Stimulated activated CD4-positive, alpha-beta T cell treated with anti-CD3 and anti-CD28 coated beads, Interleukin-15, amount 100 ng/mL, for 24 hours (primary cell): ENCODE data around the gene GNAQ.
"Not testable (repeated sequence)": the region's sequence is repeated elsewhere in the genome, so short reads cannot be mapped to it uniquely, and the experiment has no call there.

Source experiments
- DNase-seq: peaks from one replicate; pipeline ENCODE4 v3.0.0-alpha.2; 2020

GNAQ gene

DNA sequence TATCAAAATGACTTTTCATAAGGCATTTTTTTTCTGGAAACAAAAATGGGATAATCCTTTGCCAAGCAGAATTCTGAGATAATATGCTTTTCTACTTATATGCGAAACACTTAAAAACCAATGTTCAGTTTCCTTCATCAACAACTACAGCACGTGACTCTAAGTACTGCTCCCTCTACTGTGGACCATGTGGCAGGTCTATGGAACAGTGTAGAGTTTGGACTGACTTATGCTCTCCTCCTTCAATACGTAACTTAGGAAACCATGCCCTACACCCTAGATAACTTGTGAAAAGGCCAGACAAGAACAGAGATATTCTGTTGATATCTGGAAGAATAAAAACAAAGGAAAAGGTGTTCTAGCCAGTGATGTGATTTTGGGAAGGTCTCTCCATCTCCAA, 272.2 kb downstream of the GNAQ start:
- no peak for DNase-seq

DNA sequence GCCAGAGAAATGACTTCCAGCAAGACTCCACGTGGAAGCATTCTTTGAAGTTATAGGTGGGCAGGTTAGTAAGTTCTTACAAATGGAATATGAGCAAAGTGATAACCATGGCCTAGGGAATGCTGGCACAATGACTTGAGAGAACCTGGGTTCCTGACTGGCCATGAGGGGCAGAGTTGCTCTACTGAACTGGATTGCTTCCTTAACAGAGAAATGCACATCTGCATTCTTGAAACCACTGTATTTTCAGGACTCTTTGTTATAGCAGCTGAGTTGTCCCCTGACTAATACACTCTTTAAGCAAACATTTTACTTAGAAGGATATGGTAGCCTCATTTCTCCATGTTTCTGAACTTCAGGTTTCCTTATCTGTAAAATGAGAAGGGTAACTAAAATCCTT, 275.2 kb downstream of the GNAQ start:
- DNase-seq, result no peak

DNA sequence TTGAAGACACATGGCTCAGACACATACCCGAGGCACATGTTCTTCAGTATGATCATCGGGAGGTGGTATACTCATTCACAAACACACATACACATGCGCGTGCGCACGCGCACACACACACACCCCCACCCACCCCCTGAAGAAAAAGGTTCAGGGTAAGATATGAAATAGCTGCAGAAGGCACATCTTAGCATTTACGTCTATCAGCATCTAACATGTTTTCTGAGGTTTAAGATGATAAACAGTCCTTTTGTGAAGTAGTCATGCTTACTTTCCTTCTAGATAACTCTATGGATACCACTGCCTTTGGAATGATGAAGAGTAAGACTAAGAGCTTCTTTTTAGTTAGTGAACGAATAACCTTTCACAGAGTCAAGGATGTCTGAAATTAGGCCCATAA, 278.4 kb downstream of the GNAQ start:
- DNase-seq, result no peak

DNA sequence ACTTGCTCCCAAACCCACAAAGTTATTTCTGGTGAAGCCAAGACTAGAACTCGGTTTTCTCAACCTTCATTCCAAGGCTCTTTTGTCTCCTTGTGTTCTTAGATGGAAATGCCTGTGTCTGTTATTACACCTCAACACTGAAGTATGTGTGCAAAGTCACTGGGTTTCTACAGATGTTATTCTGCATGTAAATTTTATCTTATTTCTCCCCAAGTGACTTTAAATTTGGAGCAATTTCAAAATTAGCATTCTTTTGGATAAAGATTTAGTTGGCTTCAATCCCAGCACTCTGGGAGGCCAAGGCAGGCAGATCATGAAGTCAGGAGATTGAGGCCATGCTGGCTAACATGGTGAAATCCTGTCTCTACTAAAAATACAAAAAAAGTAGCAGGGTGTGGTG, 279.1 kb downstream of the GNAQ start:
- no peak for DNase-seq

DNA sequence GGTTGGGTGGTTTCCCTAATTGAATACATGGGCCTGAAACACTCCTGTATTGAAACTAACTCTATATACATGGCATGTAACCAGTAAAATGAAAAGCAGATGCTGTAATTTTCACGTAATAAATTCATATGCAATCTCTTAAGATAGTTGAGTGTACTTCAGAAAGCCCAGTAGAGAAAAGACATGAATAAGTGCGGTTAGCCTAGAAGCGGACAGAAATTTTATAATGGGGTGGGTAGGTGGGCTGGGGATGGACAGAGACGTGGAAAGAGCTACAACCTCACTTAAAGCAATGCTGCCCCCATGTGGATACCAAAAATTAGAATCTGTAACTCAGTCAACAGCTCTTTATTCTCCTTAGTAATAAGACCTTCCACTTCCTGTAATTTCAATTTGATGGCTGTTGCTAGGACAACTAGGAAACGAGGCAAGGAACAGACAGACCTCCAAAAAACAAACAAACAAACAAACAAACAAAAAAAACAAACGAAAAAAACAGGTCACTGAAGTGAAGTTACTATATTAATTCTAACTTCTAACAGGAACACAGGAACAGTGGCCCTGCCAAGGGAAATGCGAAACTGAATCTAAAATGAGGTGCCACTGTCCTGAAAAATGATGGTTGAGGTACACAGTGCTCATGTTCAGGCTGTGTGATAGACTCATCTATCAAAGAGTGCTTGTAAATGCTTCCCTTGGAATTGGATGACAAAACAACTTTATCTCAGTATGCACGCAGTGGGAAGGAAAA, 280.1 kb downstream of the GNAQ start:
- DNase-seq, result peak; percentile 14

DNA sequence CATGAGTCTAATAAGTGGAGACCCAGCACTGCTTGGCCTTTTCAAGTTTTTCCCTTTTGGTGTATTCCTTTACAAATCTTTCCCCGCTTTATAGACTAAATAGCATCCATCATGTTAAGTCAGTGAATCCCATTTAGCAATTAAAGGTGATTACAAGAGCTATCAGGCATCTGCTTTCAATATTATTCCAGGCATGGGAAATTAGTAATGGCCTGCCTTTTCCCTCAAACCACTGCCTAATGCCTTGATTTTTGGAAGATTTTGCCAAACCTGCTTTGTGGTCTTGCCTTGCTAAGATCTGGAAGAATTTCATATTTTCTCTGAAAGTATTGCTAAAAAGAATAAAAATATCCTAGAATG, 280.6 kb downstream of the GNAQ start:
- no peak for DNase-seq

DNA sequence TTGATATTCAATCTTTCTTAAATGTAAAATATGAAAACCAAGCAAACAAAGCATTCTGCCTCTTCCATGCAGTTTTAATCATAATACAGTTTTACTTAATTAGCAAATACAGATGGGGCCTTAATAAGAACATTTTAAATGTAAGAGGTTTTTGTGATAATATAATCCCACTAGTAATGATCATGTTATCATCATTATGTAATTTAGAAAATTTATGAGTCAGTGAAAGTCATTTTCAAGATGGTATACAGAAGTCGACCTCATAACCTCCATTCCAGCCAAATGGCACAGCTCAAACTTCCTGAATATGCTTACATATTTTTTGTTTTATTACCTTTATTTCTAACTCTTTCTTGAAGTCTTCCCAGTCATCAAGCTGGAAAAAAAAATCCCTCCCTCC, 281.3 kb downstream of the GNAQ start:
- no peak for DNase-seq

DNA sequence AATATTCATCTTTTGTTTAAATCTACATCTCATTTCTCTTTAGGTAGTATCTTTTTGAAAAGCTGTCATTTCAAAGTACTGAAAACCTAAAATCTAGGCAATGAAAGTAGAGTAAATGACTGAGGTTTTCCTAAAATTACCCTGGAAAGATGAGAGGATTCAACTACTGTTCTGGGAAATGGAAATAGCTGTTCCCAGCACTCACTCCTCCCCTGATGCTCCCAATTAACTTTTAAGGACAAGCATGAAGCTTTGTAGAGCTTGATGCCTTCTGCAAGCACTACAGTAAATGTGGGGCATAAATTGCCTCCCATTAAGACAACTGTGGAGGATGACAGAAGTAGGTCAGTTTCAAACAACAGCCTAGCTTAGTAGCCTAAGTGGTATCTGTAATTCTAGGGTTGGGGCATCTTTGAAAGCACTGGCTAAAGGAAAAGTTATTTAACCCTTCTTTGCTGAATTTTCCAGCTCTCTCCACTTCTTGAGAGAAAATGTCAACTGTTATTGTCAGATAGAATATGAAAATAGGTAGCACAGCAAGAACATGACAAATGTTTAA, 283.3 kb downstream of the GNAQ start:
- DNase-seq, result no peak

DNA sequence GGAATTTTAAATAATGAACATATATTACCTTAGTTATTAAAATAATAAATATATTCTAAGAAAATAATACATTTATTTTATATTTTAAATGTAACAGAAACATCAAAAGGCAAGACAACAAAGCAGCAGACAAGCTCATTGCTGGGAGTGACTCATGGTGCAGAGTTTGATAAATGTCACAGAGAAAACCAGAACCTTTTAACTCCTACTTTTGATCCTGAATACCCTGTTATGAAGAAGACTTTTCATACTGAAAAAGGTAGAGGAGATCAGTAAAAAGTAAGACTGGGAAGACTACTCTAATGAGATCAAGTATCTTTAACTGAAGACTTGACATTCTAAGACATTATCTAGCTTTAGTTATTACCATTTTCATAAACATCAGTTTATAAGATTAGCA, 284.4 kb downstream of the GNAQ start:
- no peak for DNase-seq

DNA sequence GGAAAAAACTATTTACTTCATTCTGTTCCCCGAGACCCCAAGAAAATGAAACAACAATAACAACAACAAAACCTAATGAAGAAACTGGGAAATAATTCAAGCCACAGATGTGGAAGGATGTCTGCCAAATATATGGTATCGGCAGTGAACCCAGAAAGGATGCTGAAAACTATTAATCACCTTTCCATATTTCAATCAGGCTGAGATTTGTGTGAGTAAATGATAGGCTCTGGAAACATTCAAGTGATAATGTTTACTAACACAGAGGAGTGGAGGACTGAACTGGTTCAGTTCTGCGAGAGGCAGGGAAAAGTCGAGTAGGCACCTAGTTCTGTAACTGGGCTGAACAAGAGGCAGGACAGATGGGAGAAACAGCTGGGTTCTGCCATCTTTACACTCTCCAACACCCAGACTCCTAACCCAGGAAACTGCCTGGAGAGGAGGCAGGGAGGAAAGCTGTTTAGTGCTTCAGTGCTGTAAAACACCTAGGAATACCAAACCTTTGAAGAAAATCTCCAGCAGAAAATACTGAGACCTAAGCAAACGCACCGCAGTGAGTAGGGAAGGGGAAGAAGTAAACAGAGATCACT, 286.7 kb downstream of the GNAQ start:
- DNase-seq, result no peak

DNA sequence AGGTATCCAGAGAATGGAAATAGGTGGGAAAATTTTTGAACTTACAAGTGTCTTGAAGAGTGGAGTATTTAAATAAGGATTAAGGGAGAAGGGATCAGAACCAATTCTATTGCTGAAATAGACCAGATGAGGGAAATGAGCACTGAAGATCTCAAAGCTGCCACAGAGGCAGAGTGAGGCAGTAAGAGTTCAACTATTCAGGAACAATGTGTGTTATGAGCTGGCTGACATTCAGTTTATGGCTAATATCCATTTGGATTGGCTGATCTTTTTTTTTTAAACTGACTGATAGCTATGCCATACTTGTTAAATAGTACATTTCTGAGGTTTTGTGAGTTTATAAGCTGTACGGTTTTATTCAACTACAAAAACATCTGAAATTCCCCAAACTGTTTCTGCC, 288.2 kb downstream of the GNAQ start:
- DNase-seq, result no peak

DNA sequence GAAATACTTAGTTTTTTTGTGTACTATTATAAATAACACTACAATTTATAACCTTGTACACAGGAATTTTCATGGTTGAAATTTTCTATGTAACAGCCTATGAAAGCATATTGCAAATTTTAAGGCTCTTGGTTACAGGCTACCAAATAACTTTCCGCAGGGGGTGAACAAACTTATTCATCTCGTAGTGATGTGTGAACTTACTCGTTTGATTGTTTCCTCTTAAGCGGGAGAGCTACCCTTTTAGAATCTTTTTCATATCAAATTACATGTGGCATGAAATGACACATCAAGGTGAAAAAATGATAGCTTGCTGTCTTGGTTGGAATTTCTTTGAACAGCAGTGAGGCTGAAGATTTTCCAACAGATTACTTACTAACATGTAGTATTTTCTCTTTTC, 292.7 kb downstream of the GNAQ start:
- no peak for DNase-seq

DNA sequence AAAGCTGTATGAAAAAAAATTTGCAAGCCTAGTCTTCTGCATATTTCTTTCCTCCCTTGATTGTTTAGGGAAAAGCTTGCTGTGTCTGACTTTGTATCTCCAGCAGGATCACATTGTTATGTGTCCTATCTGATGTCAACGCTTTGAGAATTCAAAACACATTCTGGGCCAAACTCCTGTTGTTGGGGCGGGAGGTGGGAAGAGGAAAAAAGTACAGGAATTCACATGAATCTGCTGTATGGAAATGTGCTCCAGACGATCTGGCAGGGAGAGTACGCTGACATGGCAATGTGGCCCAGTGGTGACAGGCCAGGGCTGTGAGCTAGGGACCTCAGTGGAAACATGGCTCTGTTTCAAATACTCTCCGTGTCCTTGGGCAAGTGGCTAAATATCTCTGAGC, 296.1 kb downstream of the GNAQ start:
- DNase-seq, result no peak

DNA sequence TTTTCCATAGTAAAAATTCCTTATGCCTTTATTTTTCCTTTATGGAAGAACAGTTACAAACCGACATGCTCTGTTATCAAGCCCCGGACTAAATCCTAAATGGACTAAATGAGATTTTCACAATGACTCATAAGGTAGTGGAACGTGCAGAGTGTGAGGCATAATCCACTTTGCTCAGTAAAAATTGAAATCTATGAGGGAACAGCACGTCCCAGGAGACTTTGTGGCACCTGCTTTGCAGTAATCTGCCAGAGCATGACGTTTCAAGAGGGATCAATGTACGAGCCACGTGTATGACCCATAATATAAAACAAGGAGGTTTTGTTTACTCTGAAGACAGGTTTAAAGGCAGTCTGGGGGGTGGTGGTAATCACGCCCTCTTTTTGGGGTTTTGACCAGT, 299.7 kb downstream of the GNAQ start:
- no peak for DNase-seq

DNA sequence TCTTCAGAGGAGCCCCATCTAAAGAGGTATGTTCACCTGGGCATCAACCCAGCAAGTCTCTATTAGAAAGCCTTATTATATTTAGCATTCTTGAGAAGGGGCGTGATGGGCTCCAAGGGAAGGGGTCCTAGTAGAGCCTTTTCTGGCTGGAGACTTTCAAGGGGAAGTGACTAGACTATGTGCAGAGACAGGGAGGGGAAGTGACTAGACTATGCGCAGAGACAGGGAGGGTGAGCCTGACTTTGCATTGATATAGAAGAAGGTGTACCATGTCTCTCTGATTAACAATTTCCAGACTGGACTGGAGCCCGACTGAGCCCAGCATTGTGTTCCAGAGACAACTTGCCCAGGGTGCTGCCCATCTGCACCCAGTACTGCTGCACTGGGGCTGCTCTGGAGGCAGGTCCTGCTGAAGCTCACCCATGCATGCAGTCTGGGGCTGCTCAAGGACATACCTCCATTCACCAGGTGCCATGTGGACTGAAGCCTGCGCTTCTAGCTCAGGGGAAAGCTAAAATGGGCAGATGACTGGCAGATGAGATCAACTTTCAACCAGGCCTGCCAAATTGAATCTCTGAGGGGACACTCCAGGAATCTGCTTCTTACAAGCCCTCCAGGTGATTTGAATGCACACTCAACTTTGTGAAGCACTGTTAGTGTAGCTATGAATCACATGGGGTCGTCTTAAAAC, 300.5 kb downstream of the GNAQ start:
- DNase-seq, result no peak

DNA sequence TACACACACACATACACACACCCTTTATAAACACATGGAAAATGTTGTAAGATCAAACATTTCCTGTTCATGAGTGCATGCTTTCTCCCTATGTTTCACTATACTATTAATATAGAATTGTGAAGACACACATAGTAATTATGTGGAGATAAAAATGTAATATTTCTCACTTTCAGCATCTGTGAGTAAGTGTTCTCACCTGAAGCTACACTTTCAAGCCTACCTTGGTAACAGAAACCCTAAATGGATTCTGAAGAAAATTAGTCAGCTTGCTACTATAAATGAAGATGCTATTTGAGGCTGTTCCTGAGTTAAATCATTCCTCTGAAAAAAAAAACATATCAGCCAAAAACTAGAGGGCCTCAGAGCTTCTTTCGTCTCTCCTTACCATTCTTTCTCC, 302.4 kb downstream of the GNAQ start:
- DNase-seq, result no peak

DNA sequence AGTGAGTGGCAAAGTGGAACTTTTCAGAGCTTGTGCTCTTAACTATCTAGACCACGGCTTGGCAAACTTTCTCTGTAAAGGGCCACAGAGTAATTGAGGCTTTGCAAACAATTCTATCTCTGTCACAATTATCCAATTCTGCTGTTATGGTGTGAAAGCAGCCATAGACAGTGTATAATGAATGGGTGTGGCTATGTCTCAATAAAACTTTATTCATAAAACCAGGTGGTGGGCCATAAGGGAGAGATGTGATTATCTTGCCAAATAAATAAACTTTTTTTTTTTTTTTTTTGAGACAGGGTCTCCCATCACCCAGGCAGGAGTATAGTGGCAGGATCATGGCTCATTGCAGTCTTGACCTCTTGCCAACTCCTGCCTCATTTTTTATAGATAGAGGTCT, 304.8 kb downstream of the GNAQ start:
- no peak for DNase-seq

DNA sequence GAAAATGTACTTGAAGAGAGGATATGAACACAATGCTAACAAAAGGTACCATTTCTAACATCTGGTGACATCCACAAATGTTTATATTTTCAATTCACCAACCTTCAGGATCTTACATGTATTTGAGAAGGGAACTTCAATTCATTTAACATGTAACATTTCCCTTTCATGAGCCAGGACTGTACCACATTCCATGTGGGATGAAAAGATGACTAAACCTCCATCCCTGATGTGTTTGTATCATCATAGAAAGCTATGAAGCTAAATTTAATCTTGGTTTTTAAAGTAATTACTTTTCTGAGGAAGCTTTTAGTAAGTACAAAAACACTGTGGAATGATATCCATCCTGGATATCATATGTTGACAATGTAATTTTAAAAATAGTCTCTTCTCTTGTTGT, 305.3 kb downstream of the GNAQ start:
- DNase-seq, result no peak

DNA sequence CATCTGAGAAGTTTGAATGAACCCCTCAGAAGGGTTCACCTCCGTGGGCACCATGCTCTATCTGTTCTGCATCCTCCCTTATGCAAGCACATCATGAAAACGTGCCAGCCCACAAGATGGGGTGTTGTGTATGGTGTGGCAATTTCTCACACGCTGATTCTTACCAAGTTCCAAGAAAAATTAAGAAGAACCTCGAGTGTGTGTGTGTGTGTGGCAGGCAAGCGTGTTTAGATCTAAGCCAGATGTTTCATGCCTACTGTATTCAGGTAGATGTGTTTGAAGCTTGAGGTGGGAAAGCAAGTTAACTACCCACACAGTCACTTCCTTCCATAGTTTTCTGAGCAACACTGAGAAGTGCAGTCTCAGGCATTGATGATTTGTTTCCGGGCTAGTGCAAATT, 305.8 kb downstream of the GNAQ start:
- DNase-seq, result peak; percentile 48

DNA sequence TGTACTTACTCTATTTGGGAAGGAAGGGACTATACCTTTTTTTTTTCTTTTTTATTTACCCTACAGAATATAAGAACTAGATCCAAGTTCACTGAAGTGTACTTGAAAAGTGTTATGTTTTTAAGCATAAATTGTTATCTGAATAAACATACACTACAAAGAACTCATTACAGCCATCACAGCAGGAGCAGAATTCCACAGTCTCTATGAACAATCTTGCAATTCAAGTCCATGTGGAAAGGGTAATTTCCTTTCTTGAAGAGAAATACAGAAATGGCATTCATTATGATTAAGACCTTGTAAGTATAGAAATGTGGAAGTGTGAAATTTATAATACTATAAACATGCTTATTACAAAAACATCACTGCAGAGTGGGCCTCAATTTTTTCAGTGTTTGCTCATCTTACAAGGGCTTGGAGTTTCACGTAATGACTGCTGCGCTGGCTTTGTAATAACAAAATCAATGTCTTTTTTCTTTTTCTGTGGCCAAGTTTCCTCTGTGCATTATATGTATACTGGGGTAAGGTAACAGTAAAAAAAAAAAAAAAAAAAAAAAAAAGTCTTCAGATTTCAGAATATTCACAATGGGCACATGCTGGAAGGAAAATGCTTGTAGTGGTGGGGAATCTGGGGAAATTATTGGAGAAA, 306.4 kb downstream of the GNAQ start:
- DNase-seq, result no peak

DNA sequence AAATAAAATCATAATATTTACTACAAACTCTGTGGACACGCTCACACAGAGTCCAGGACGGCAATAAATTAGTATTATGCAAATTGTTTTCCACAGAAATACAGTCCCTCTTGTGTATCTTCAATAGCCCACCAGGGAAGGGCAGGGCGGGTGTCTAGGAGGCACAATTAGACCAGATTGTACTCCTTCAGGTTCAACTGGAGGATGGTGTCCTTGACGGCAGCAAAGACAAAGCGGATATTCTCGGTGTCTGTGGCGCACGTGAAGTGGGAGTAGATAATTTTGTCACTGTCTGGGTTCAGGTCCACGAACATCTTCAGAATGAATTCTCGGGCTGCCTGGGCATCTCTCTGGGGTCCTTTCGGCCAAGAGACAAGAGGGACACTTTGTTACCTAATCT, 310.5 kb downstream of the GNAQ start:
- DNase-seq, result not testable (repeated sequence)

DNA sequence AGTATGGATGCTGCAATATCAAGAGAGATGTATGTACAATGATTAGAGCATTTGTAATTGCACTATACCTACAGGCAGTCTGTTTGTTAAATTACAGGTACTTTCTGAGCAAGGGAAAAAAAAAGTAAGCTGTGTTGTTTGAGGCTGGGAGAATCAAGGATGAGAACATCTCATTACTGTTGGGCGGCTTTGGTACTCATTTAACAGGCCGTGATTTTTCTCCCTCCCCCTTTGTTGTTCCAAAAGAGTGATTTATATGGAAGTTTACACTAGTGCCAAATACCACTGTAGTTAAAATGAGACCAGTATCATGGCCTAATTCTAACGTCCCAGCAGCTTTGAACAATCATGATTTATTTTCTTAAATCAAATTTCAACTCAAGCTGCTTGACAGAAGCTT, 312.3 kb downstream of the GNAQ start:
- no peak for DNase-seq

DNA sequence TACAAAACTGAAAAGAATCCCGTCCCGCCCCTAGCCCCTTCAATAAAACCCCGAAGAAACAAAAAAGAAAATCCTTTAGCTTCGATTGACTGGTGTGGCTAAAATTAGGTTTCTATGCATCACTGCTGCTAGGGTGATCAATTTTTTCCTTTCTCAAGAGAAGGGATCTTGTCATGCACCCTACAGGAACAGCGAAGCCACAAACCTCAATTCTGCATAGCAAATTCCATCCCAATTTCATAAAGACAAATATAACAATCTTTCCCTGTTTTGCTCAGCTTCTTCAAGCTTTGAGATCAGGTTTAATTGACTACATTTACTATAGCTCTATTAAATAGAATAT, 313.3 kb downstream of the GNAQ start:
- not testable (repeated sequence) for DNase-seq
